ENCODE data around the gene ISOC2. TPM values are rescaled to one million over a fixed set of nuclear protein-coding genes. Genes with fewer than 3 reads are reported as not detected.
A peak's percentile ranks its signal among the peaks of the same experiment; 100 is the strongest.
"Not testable (repeated sequence)": the region's sequence is repeated elsewhere in the genome, so short reads cannot be mapped to it uniquely, and the experiment has no call there.

The ISOC2 gene
- total RNA-seq, 2 experiments from 2014 or later, result 31.9 to 32.1 TPM

GRCh38 chr19:55451965-55452748, 9.3 kb downstream of the ISOC2 start:
- H3K9me3 Mint-ChIP-seq (ENCODE audit: insufficient read depth), result no peaks in the 10 kb centered on the region
- peaks cover 10% of the 10 kb centered on the region for H3K36me3 Mint-ChIP-seq (ENCODE audit: low read depth)
- H3K27ac Mint-ChIP-seq, result no peak overlapping the region
- DNase-seq, result no peak
- peaks cover 22% of the 10 kb centered on the region for H3K27me3 Mint-ChIP-seq (ENCODE audit: low read depth)
- peaks cover 8% of the 10 kb centered on the region for H3K4me1 Mint-ChIP-seq (ENCODE audit: low read depth)
- ChIA-PET POLR2A (no interaction called here), CTCF (no interaction called here)
- ATAC-seq, result no peak
- no peak overlapping the region for H3K4me3 Mint-ChIP-seq

GRCh38 chr19:55451163-55451964, 10.1 kb downstream of the ISOC2 start:
- Mint-ChIP-seq H3K27me3 (ENCODE audit: low read depth) (peaks cover 22% of the 10 kb centered on the region), H3K36me3 (ENCODE audit: low read depth) (peaks cover 10% of the 10 kb centered on the region), H3K9me3 (ENCODE audit: insufficient read depth) (no peaks in the 10 kb centered on the region), H3K4me1 (ENCODE audit: low read depth) (peaks cover 8% of the 10 kb centered on the region), H3K4me3 (no peak overlapping the region), H3K27ac (no peak overlapping the region)
- ChIA-PET CTCF (no interaction called here), POLR2A (no interaction called here)
- peak; percentile 18 for ATAC-seq
- DNase-seq, result no peak

GRCh38 chr19:55449469-55449868, 12.0 kb downstream of the ISOC2 start:
- POLR2A ChIA-PET, result no interaction called here
- Mint-ChIP-seq H3K4me3 (no peak overlapping the region), H3K27me3 (ENCODE audit: low read depth) (peaks cover 30% of the 10 kb centered on the region), H3K27ac (no peak overlapping the region), H3K9me3 (ENCODE audit: insufficient read depth) (no peaks in the 10 kb centered on the region), H3K36me3 (ENCODE audit: low read depth) (peaks cover 7% of the 10 kb centered on the region), H3K4me1 (ENCODE audit: low read depth) (peaks cover 8% of the 10 kb centered on the region)
- ATAC-seq (no peak), DNase-seq (no peak)
- CTCF ChIA-PET, result no interaction called here

- CTCF ChIA-PET; H3K27ac Mint-ChIP-seq; POLR2A ChIA-PET; H3K36me3 Mint-ChIP-seq (ENCODE audit: low read depth); ATAC-seq; H3K4me1 Mint-ChIP-seq (ENCODE audit: low read depth); H3K9me3 Mint-ChIP-seq (ENCODE audit: insufficient read depth); H3K4me3 Mint-ChIP-seq; DNase-seq: not testable (repeated sequence)
- peaks cover 39% of the 10 kb centered on the region for H3K27me3 Mint-ChIP-seq (ENCODE audit: low read depth)
Observed at GRCh38 chr19:55448175-55448490, 13.3 kb downstream of the ISOC2 start.

- peaks cover 44% of the 10 kb centered on the region for H3K27me3 Mint-ChIP-seq (ENCODE audit: low read depth)
- no peaks in the 10 kb centered on the region for H3K9me3 Mint-ChIP-seq (ENCODE audit: insufficient read depth)
- peaks cover 3% of the 10 kb centered on the region for H3K4me1 Mint-ChIP-seq (ENCODE audit: low read depth)
- ChIA-PET POLR2A (no interaction called here), CTCF (interaction anchor here (0.6 kb wide), 1 partner anchor 11 kb away, joined by 3 read pairs; no protein-coding TSS in a partner anchor)
- DNase-seq (no peak), ATAC-seq (peak; percentile 65)
- H3K4me3 Mint-ChIP-seq, result no peak overlapping the region
- no peaks in the 10 kb centered on the region for H3K36me3 Mint-ChIP-seq (ENCODE audit: low read depth)
- H3K27ac Mint-ChIP-seq, result no peak overlapping the region
Observed at GRCh38 chr19:55447421-55448174, 13.8 kb downstream of the ISOC2 start.

GRCh38 chr19:55446060-55446459, 15.4 kb downstream of the ISOC2 start:
- DNase-seq (no peak), ATAC-seq (no peak)
- Mint-ChIP-seq H3K9me3 (ENCODE audit: insufficient read depth) (no peaks in the 10 kb centered on the region), H3K27me3 (ENCODE audit: low read depth) (peaks cover 50% of the 10 kb centered on the region), H3K27ac (no peak overlapping the region), H3K36me3 (ENCODE audit: low read depth) (peaks cover 3% of the 10 kb centered on the region), H3K4me1 (ENCODE audit: low read depth) (peaks cover 8% of the 10 kb centered on the region), H3K4me3 (no peak overlapping the region)
- ChIA-PET CTCF (interaction anchor here (1.3 to 1.4 kb wide), 2 partner anchors 28 to 305 kb away, joined by 3 to 4 read pairs; no protein-coding TSS in a partner anchor), POLR2A (no interaction called here)

- Mint-ChIP-seq H3K4me3 (no peak overlapping the region), H3K27ac (no peak overlapping the region), H3K4me1 (ENCODE audit: low read depth) (peaks cover 12% of the 10 kb centered on the region), H3K9me3 (ENCODE audit: insufficient read depth) (no peaks in the 10 kb centered on the region), H3K36me3 (ENCODE audit: low read depth) (peaks cover 3% of the 10 kb centered on the region), H3K27me3 (ENCODE audit: low read depth) (peaks cover 48% of the 10 kb centered on the region)
- DNase-seq, result no peak
- CTCF ChIA-PET, result interaction anchor here (1.0 to 1.4 kb wide), 2 partner anchors 26 to 60 kb away, joined by 3 to 4 read pairs; no protein-coding TSS in a partner anchor
- ATAC-seq, result no peak
- POLR2A ChIA-PET, result no interaction called here
Observed at GRCh38 chr19:55444646-55445045, 16.8 kb downstream of the ISOC2 start.

GRCh38 chr19:55443824-55444480, 17.5 kb downstream of the ISOC2 start:
- Mint-ChIP-seq H3K36me3 (ENCODE audit: low read depth) (peaks cover 3% of the 10 kb centered on the region), H3K9me3 (ENCODE audit: insufficient read depth) (no peaks in the 10 kb centered on the region), H3K4me1 (ENCODE audit: low read depth) (peaks cover 12% of the 10 kb centered on the region), H3K4me3 (no peak overlapping the region), H3K27ac (no peak overlapping the region), H3K27me3 (ENCODE audit: low read depth) (peaks cover 54% of the 10 kb centered on the region)
- DNase-seq (no peak), ATAC-seq (no peak)
- ChIA-PET CTCF (interaction anchor here (1.0 kb wide), 1 partner anchor 61 kb away, joined by 3 read pairs; no protein-coding TSS in a partner anchor), POLR2A (interaction anchor here (0.9 kb wide), 1 partner anchor 37 kb away, joined by 3 read pairs; no protein-coding TSS in a partner anchor)

- CTCF ChIA-PET, result no interaction called here
- POLR2A ChIA-PET, result interaction anchor here (0.9 kb wide), 1 partner anchor 36 kb away, joined by 3 read pairs; no protein-coding TSS in a partner anchor
- no peak for ATAC-seq
- Mint-ChIP-seq H3K9me3 (ENCODE audit: insufficient read depth) (no peaks in the 10 kb centered on the region), H3K4me3 (no peak within 1 kb of the TSS), H3K4me1 (ENCODE audit: low read depth) (peaks cover 12% of the 10 kb centered on the region), H3K36me3 (ENCODE audit: low read depth) (peaks cover 3% of the 10 kb centered on the region), H3K27me3 (ENCODE audit: low read depth) (peaks cover 56% of the 10 kb centered on the region), H3K27ac (peak within 1 kb of the TSS; percentile 52)
- DNase-seq, result no peak
Observed at GRCh38 chr19:55443045-55443823, 18.2 kb downstream of the ISOC2 start, which contains the start of gene SHISA7. Gene SHISA7, minus strand, starts transcription at chr19:55443300. Its CDS starts 437 bp downstream, at chr19:55442863.

GRCh38 chr19:55442372-55442961, 19.0 kb downstream of the ISOC2 start:
- peak; percentile 13 for ATAC-seq
- POLR2A ChIA-PET, result no interaction called here
- DNase-seq, result no peak
- no peaks in the 10 kb centered on the region for H3K9me3 Mint-ChIP-seq (ENCODE audit: insufficient read depth)
- CTCF ChIA-PET, result interaction anchor here (2.2 kb wide), 1 partner anchor 11 kb away, joined by 4 read pairs; no protein-coding TSS in a partner anchor
- H3K27ac Mint-ChIP-seq, result no peak overlapping the region
- peaks cover 12% of the 10 kb centered on the region for H3K4me1 Mint-ChIP-seq (ENCODE audit: low read depth)
- H3K27me3 Mint-ChIP-seq (ENCODE audit: low read depth), result peaks cover 56% of the 10 kb centered on the region
- H3K4me3 Mint-ChIP-seq, result no peak overlapping the region
- peaks cover 3% of the 10 kb centered on the region for H3K36me3 Mint-ChIP-seq (ENCODE audit: low read depth)

Measured in activated CD8-positive, alpha-beta T cell treated with anti-CD3 and anti-CD28 coated beads, Interleukin-2, amount 10 ng/mL, durations not matched to agents 7 days and 5 days (primary cell).